Spleen (tissue), 11 donors: ENCODE data around the gene GABBR2. TPM values are rescaled to one million over a fixed set of nuclear protein-coding genes. Genes with fewer than 3 reads are reported as not detected.

ENCODE experiments used
- DNase-seq: peaks from one replicate; pipeline ENCODE4 v3.0.0-alpha.2; 2020
- H3K27ac ChIP-seq, 8 donors: fragments of 200-600 bp; sonication (generic) in 7 of 8; 1 replicate in 4 of 8; 2 replicates in 4 of 8; pipeline versions ENCODE4 v1.5.0 to v1.8.0; 2016 to 2021; ENCODE audit warnings: inconsistent platforms in 4 of 8, mild to moderate bottlenecking in 4 of 8, moderate library complexity in 1 of 8
- H3K27me3 ChIP-seq, 7 donors: fragments of 200-600 bp; sonication (generic) in 6 of 7; replicated peaks in 1 of 7; 1 replicate in 4 of 7; 2 replicates in 3 of 7; pipeline versions ENCODE4 v1.5.0 to v1.8.0; 2016 to 2021; ENCODE audit warnings: inconsistent platforms in 3 of 7, mild to moderate bottlenecking in 1 of 7
- H3K36me3 ChIP-seq, 6 donors: fragments of 200-600 bp; sonication (generic) in 5 of 6; 1 replicate in 4 of 6; 2 replicates in 2 of 6; pipeline versions ENCODE4 v1.5.0 to v1.8.0; 2016 to 2021; ENCODE audit warnings: inconsistent platforms in 2 of 6
- H3K4me1 ChIP-seq, 6 donors: fragments of 200-600 bp; sonication (generic) in 5 of 6; 1 replicate in 3 of 6; 2 replicates in 3 of 6; pipeline versions ENCODE4 v1.5.0 to v1.8.0; 2016 to 2021; ENCODE audit warnings: inconsistent platforms in 3 of 6
- H3K4me3 ChIP-seq, 8 donors: fragments of 200-600 bp; sonication (generic) in 7 of 8; 1 replicate in 4 of 8; 2 replicates in 4 of 8; pipeline versions ENCODE4 v1.5.0 to v1.8.0; 2016 to 2021; ENCODE audit warnings: inconsistent platforms in 4 of 8, mild to moderate bottlenecking in 4 of 8, moderate library complexity in 2 of 8
- H3K9me3 ChIP-seq, 8 donors: fragments of 200-600 bp; sonication (generic) in 7 of 8; 1 replicate in 4 of 8; 2 replicates in 4 of 8; pipeline versions ENCODE4 v1.5.0 to v1.8.0; 2016 to 2021; ENCODE audit warnings: inconsistent platforms in 4 of 8
- CTCF ChIP-seq, 11 experiments: fragments of 200-600 bp in 7 of 11; fragments of 450-650 bp in 4 of 11; sonication (generic) in 4 of 11; IDR thresholded peaks in 8 of 11; conservative IDR thresholded peaks in 3 of 11; 1 replicate in 7 of 11; 2 replicates in 4 of 11; pipeline versions ENCODE4 v1.4.0 to v1.8.0; 2016 to 2021; ENCODE audit warnings: antibody characterized with exemption in 11 of 11, inconsistent platforms in 4 of 11, mild to moderate bottlenecking in 1 of 11
- POLR2A ChIP-seq, 3 donors: fragments of 450-650 bp; IDR thresholded peaks; one replicate each; pipeline ENCODE4 v1.5.1; 2017; ENCODE audit warnings: antibody characterized with exemption in 3 of 3, mild to moderate bottlenecking in 1 of 3
- POLR2AphosphoS5 ChIP-seq, 3 donors: sonication (generic); formaldehyde crosslinking; IDR thresholded peaks; one replicate each; pipeline ENCODE4 v1.5.1; 2017; ENCODE audit warnings: antibody characterized with exemption in 3 of 3
- WGBS, 5 donors: extraction: QIAGEN DNeasy Blood & Tissue Kit in 3 of 5; methylation state at CpG; one replicate each; pipeline versions ENCODE4 v1.1.5 to v1.1.7; 2013 to 2018; 5-methylcytosine and 5-hydroxymethylcytosine counted together
- intact Hi-C: fragments of 100-400 bp; cut with DNase I; formaldehyde crosslinking; loops from one replicate; pipeline ENCODE4 v1.15.0; 2023; ENCODE audit warnings: low total_unique reads
- polyA plus RNA-seq, 3 donors: library from polyadenylated mRNA; stranded (reverse); fragments of 200-250 nt; gene quantifications; one replicate each; pipeline ENCODE4 v1.2.1, GENCODE V29; 2013
- total RNA-seq, 7 donors: library from RNA; depleted of rRNA in 3 of 7; stranded (reverse); fragments of >200 nt in 3 of 7; fragmentation: NEBNext Ultra II Directional in 4 of 7; extraction: Animal tissue kit (Norgen Biotek cat#: 25700) in 4 of 7; gene quantifications; one replicate each; pipeline versions ENCODE4 v1.1.0 to v1.2.1, GENCODE V29; 2016 to 2021
- donor health status: healthy with polysubstance abuse.
- donor health status: DM: no; HTN: no; CAD: no; lungs with moderate emphysema.
- donor health status: DM: no; HTN: no; CAD: no.
- donor health status: Bipolar disorder and iron deficiency.
- donor health status: healthy.
- donor health status: DM: no; HTN: no; CAD: no.
- donor health status: DM: yes; HTN: yes; CAD: no.

GABBR2 gene
- total and polyA plus RNA-seq, 10 donors, result 0.03 to 0.32 (median 0.07) TPM; not detected in 7

- TF ChIP-seq POLR2A (IDR thresholded peaks at IDR 0.05) (no peak), POLR2AphosphoS5 (IDR thresholded peaks at IDR 0.05) (no peak), CTCF (IDR thresholded peaks at IDR 0.05 in 8 of 11, conservative IDR thresholded peaks at IDR 0.05 in 3 of 11) (no peak)
- intact Hi-C loops, result loop anchor here (2.0 kb wide), 1 partner anchor 458 kb away; no protein-coding TSS in a partner anchor
- Histone ChIP-seq H3K4me3 (no peak overlapping the region), H3K27ac (no peak overlapping the region), H3K36me3 (no peaks in the 10 kb centered on the region), H3K9me3 (no peaks in the 10 kb centered on the region), H3K4me1 (peaks cover 0 to 10% (median 4%) of the 10 kb centered on the region in 6 donors), H3K27me3 (peaks cover 0 to 26% (median 0%) of the 10 kb centered on the region in 7 donors)
- WGBS, 5 donors, result 73 to 87% (median 80%) methylated on average over 9 of the region's 9 CpGs
- DNase-seq, result no peak
Observed at GRCh38 chr9:98316445-98317133, 392.1 kb downstream of the GABBR2 start.

DNA sequence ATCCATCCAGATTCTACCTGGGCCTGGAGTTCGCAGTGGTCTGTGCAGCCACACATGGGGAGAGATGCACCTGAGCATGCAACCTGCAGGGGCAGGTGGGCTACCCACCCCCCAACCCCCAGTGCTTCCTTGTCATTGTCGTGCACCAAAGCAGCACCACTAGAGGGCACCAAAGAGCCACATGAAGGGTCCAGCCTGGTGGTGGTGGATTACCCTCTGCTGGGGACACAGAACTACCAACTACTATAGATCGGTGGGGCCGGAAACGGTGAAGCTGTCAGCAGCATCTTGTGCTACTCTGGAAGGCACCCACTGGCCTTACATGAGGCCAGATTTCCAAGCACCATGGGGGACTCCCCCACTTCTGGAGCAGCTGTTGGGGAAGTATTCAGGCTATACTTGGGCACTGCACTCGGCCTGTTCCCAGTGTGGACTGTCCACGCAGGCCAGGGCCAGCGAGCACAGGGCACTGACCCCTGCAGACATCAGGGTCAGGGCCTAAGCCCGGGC, 393.1 kb downstream of the GABBR2 start:
- H3K27me3 ChIP-seq, result peaks cover 0 to 19% (median 0%) of the 10 kb centered on the region in 7 donors
- peaks cover 0 to 10% (median 4%) of the 10 kb centered on the region in 6 donors for H3K4me1 ChIP-seq
- intact Hi-C loops, result loop anchor here (2.0 kb wide), 1 partner anchor 459 kb away; no protein-coding TSS in a partner anchor
- no peak overlapping the region for H3K27ac ChIP-seq
- peak; percentile 89 for DNase-seq
- no peaks in the 10 kb centered on the region for H3K36me3 ChIP-seq
- peak; percentile 63 to 91 (median 83) for TF ChIP-seq CTCF (IDR thresholded peaks at IDR 0.05 in 8 of 11, conservative IDR thresholded peaks at IDR 0.05 in 3 of 11)
- no peak for TF ChIP-seq POLR2AphosphoS5 (IDR thresholded peaks at IDR 0.05)
- no peak overlapping the region for H3K4me3 ChIP-seq
- 19 to 36% (median 30%) methylated on average over 7 to 9 of the region's 9 CpGs for WGBS, 5 donors
- no peaks in the 10 kb centered on the region for H3K9me3 ChIP-seq

DNA sequence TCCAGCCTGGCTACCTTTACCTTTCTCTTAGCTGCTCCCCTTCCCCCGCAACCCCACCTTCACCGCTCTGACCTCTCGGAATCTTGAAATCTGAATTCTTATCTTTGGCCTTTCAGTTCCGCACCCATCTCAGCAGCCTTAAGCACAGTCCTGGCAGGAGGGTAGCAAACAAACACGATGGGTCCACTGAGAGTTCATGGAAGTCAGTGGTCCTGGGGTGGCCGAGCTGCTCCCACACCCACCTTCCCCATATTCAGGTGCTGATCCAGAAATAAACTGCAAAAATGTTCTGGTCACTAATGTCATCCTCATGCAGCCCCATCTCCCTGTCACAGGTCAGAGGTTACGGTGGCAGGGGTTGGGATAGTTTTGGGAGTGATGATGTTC, 393.7 kb downstream of the GABBR2 start:
- WGBS, 5 donors, result 75 to 83% (median 77%) methylated on average over 7 of the region's 7 CpGs
- TF ChIP-seq POLR2AphosphoS5 (IDR thresholded peaks at IDR 0.05) (no peak), POLR2A (IDR thresholded peaks at IDR 0.05) (no peak), CTCF (IDR thresholded peaks at IDR 0.05 in 8 of 11, conservative IDR thresholded peaks at IDR 0.05 in 3 of 11) (no peak)
- Histone ChIP-seq H3K27ac (no peak overlapping the region), H3K27me3 (peaks cover 0 to 19% (median 0%) of the 10 kb centered on the region in 7 donors), H3K4me1 (peaks cover 0 to 10% (median 4%) of the 10 kb centered on the region in 6 donors), H3K9me3 (no peaks in the 10 kb centered on the region), H3K4me3 (no peak overlapping the region), H3K36me3 (no peaks in the 10 kb centered on the region)
- peak; percentile 16 for DNase-seq
- intact Hi-C loops, result no loop called here

GRCh38 chr9:98314381-98315066, 394.2 kb downstream of the GABBR2 start:
- peaks cover 0 to 19% (median 0%) of the 10 kb centered on the region in 7 donors for H3K27me3 ChIP-seq
- no peaks in the 10 kb centered on the region for H3K36me3 ChIP-seq
- H3K4me1 ChIP-seq, result peaks cover 0 to 10% (median 4%) of the 10 kb centered on the region in 6 donors
- H3K9me3 ChIP-seq, result no peaks in the 10 kb centered on the region
- no peak overlapping the region for H3K27ac ChIP-seq
- DNase-seq, result peak; percentile 25
- H3K4me3 ChIP-seq, result no peak overlapping the region
- intact Hi-C loops, result no loop called here
- WGBS, 5 donors, result 41 to 60% (median 48%) methylated on average over 6 of the region's 6 CpGs
- no peak for TF ChIP-seq POLR2AphosphoS5 (IDR thresholded peaks at IDR 0.05)
